COLO829 (cell line): ENCODE data around the gene SLAMF7.
"Not testable (repeated sequence)": the region's sequence is repeated elsewhere in the genome, so short reads cannot be mapped to it uniquely, and the experiment has no call there.

ENCODE experiments used
- DNase-seq: peaks from one replicate; pipeline ENCODE4 v3.0.0; 2012; ENCODE audit warnings: low spot score

The SLAMF7 gene, protein sequence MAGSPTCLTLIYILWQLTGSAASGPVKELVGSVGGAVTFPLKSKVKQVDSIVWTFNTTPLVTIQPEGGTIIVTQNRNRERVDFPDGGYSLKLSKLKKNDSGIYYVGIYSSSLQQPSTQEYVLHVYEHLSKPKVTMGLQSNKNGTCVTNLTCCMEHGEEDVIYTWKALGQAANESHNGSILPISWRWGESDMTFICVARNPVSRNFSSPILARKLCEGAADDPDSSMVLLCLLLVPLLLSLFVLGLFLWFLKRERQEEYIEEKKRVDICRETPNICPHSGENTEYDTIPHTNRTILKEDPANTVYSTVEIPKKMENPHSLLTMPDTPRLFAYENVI

DNA sequence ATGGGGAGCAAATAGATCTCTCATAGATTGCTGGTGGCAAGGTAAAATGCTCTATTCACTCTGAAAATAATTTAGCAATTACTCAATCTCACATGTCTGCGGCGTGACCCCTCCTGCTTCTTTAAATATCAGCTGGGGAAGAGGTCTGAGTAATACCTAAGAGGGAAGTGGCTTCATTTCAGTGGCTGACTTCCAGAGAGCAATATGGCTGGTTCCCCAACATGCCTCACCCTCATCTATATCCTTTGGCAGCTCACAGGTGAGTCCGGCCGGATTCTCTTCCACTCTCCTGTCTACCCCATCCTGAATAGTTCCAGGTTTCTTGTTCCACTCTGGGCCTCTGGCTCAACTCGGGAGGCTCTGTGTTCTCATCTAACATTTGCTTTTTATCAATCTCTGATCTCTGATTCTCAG lies at the start of gene SLAMF7:
Gene SLAMF7, plus strand, starts transcription at position 150 of the 414 bp plus-strand sequence. Its CDS starts 55 bp downstream, at position 205.
- no peak for DNase-seq

DNA sequence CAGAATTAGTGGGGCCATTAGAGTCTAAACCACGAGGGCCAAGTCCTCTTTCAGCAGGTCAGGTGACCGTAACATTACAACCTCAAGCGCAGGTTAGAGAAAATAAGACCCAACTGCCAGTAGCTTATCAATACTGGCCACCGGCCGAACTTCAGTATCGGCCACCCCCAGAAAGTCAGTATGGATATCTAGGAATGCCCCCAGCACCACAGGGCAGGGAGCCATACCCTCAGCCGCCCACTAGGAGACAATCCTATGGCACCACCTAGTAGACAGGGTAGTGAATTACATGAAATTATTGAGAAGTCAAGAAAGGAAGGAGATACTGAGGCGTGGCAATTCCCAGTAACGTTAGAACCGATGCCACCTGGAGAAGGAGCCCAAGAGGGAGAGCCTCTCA lies 46.7 kb upstream of the SLAMF7 start:
- DNase-seq: not testable (repeated sequence)

DNA sequence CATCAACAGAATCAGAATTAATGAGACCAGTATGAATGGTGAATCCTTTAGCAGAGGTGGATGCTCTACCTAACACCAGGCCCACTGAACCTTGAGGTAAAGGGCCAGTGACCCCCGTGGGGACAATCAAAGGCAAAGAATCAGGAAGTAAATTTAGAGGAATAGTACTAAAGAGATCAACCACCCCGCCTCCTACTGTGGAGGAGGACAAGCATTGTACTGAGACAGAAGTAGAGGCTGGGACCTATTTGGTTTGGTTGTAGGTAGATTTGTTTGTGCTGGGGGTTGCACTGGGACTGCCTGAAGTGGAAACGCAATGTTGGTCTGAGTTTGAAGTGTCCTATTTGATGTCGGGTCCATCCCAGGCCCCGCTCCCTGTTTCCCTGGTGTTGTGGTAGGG lies 36.9 kb upstream of the SLAMF7 start:
- no peak for DNase-seq

DNA sequence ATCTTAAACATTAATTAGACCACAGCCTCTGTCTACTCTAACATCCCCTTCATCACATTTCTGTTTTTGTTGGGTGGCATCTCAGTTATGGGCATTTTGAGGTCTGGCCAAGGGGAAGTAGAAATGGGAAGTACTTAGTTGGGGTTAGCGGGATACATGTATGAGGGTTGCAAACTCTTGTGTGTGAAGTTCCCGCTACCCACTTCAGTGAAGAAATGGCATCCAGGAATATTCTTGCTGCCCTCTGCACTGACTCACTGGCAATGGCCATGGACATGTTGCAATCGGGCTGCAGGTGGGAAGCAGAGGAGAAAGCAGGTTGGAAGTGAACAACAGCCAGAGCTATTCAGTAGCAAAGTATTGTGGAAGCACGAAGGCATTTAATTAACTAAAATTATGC lies 34.8 kb upstream of the SLAMF7 start:
- DNase-seq: no peak

DNA sequence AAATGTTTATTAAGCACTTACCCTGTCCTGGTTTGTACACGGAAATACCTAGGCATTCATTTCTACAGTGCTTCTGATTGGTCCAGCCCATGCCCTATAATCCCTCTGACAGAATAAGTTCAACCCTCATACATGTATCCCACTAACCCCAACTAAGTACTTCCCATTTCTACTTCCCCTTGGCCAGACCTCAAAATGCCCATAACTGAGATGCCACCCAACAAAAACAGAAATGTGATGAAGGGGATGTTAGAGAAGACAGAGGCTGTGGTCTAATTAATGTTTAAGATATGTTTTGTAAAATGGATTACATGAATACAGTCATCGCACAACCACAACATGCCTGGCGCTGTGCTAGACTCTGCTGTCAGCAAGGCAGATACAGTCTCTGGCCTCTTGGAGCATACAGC lies 33.8 kb upstream of the SLAMF7 start:
- DNase-seq: not testable (repeated sequence)

DNA sequence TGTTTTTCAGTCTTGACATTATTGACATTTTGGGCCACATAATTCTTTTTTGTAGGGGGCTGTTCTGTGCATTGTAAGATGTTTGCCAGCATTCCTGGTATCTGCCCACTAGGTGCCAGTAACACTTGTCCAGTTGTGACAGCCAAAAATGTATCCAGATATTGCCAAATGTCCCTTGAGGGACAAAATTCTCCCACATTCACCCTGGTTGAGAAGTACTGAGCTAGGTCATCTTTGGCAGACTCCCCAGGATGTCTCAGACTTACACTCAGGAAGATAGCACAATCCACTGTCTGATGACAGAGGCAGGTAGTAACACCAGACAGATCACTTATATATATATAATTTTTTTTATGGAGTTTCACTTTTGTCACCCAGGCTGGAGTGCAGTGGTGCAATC lies 33.3 kb upstream of the SLAMF7 start:
- no peak for DNase-seq

DNA sequence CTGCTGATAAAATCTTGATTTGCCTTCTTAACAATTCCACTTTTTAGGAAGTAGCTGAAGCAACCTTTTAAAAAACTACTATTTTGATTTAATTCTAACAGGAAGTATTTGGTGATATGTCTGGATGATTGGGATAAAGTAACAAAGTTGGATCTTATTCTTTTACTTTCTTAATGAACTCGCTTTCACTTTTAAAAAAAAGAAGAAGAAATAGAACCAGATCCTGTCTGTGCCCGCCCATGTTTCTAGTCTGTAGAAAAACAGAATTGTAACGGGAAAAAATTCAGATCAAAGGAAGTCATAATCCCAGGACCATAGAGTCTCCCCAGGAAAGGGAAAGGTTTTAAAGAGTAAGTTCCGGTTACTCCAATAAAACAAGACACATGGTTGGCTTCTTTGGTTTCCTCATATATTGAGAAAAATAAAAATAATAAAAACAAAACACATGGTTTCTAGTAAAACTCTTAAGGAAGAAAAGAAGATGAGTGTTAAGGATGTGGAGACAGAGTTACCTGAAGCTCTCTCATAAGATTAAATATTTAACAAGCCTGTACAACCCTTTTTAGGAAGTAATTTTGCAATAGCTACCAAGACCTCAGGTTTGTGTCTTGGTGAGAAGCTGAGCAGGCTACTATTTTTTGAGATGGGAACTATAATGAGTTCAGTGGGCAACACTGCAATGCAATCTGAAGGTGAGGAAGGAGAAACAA lies 32.4 kb upstream of the SLAMF7 start:
- no peak for DNase-seq

DNA sequence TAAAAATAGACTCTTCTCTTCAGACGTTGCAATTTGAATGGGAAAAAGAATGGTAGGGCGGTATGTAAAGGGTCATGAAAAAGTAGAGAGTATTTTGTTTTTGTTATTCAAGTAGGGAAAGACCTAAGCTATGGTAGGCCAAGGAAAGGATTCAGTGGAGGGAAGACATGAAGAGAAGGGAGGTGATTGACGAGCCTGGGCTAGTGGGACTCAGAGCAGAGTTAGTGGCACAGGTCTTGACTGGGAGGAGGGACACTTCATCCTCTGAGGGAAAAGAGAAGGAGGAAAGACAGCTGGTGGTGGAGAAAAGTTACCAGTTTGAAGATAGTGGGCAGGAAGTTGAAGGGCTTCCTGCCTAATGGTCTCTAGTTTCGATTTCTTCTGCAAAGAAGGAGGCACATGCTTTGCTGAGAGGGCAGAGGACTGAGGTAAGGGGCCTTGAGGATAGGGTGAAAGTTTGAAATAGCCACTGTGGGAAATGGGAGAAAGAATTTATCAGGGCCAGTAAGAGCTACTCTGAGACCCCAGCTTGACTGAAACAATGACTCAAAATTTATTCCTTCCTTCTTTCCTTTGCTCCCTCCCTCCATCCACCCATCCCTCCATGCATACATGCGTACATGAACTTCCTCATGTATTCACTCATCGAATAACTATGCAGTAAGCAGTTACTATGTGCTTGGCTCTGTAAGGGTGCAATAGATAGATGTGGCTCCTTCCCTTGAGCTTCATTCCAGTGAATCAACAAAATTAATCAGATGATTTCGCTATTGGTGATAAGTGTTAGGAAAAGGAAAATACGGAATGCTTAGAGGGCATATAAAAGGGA lies 31.6 kb upstream of the SLAMF7 start:
- no peak for DNase-seq

DNA sequence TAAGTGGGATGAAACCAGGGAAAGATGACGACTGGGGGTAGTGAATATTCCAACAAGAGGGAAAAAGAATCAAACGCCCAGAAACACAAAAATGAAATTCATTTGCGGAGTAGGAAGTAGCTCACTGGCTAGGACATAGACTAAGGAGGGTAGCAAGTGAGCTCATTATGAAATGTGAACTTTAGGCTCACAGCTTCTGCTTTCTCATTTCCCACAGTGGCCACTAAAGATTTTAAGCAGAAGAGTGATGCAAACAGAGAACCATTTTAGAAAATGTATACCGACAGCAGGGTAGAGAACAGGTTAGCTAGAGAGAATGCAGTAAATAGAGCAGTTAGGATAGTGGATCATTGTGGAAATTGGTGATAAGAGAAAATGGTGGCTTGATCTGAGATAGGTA lies 30.9 kb upstream of the SLAMF7 start:
- no peak for DNase-seq

DNA sequence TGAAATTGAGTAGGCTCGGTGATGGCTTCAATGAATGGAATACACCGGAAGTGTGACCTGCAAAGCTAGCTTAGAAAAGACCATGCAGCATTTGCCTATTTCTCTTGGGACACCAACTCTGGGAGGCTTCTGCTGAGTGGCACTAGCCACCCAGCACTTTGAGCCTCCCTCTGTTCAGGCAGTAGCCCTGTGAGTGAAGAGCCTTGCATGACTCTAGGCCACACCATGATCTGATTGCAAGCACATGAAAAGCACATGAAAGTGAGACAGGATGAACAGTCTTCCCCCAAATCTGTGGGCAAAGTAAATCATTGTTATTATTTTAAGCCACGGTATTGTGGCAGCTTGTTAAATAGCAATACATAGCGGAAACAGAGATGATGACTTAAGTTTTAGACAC lies 30.2 kb upstream of the SLAMF7 start:
- no peak for DNase-seq

DNA sequence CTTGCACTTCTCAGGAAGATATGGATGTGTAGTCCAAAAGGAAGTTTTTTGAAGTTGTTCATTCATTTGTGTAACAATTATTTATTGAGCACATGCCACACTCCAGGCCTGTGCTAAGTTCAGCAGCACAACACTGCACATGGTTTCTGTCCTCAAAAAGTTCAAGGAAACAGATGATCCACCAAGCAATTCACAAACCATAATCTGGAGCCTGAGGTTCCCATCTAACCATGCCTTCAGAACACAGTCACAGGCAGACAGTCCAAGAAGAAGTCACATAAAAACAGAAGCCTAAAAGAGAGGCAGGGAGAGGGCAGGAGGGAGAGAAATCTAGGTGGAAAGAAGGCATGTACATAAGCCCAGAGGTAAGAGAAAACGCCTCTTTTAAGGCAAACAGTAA lies 29.3 kb upstream of the SLAMF7 start:
- DNase-seq: no peak

DNA sequence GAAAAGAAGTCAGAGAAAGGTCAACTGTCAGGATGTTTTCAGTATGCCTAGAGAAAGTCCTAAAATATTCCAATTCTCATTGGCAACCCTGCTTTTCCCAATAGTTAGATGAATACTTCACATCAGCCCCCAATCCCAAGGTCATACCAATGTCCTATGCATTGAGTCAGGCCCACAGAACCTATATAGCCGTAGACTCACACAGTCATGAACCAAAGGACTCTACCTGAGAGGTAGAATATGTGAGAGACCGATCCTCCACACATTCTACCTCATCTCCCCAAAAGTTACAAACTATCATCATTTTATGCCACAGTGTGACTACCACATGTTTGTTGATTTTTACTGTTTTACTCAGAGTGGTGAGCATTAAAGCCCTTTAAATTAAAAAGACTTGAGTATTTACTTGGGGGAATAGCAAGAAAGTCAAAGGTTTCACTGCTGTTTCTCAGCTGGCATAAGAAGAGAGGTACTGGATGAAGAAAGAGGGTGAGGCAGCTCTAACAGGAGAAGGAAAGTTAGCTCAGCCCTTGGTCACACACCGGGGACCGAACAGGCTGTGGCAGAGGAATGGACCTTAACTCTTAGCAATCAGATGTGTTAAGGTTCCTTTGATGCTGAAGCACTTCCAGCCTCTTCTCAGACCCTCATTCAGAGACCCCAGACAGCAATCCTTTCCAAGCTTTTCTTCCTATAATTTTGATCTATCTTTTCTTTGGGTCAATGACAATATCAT lies 28.4 kb upstream of the SLAMF7 start:
- DNase-seq: no peak

DNA sequence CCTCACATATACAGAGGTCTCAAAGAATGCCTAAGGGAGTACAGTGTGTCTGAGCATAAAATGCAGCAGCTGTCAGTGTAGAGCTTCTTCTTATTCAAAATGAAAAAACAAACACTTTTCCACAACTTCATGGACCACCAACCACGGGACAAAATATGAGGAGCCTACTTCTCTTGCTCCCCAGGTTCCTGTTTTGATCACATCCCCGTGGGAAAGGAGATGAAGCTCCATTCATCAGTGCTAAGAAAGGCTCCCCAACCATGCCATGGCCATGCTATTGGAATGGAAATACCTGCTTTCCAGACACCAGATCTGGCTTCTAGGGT lies 27.8 kb upstream of the SLAMF7 start:
- DNase-seq: no peak

DNA sequence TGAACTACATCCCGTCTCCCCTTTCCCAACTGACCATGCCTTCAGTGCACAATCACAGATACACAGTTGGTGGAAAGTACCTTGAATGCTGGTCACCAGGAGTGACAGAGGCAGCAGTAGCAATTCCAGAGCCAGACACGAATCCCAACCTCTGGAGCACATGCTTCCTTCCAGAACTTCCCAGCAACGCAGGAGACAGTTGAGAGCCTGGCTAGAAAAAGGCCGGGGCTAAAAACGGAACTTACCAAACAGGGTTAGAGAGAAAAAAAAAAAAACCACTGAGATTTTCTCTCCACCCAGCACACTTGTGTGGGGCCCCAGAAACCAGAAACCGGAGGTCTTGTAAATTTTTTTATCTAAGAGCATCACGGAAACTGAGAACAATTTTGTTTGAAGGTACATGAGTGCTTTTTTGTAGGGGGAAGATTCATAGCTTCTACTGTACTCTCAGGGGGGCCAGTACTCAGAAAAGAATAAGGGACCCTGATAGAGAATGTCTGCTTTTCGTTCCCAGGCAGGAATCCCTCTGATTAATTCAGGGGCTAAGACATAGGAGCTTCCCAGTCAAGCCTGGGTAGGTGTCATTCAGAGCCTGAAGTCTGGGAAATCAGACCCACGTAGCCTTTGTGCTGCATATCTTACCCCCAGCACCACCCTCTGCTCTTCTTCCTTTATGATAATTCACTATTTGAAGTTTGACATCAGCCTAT lies 27.3 kb upstream of the SLAMF7 start, which contains the start of gene CD48:
Gene CD48, minus strand, starts transcription at position 221 of the 710 bp plus-strand sequence. Its CDS starts 59 bp downstream, at position 162.
- no peak for DNase-seq

DNA sequence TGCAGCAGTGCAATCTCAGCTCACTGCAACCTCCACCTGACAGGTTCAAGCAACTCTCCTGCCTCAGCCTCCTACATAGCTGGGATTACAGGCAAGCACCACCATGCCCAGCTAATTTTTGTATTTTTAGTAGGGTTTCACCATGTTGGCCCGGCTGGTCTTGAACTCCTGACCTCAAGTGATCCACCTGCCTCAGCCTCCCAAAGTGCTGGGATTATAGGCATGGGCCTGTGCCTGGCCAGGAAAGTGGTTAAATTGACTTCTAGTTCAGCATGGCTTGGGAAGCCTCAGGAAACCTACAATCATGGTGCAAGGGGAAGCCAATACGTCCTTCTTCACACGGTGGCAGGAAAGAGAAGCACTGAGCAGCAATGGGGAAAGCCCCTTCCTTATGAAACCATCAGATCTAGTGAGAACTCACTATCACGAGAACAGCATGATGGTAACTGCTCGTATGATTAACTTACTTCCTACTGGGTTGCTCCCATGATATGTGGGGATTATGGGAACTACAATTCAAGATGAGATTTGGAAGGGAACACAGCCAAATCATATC lies 26.4 kb upstream of the SLAMF7 start:
- not testable (repeated sequence) for DNase-seq

DNA sequence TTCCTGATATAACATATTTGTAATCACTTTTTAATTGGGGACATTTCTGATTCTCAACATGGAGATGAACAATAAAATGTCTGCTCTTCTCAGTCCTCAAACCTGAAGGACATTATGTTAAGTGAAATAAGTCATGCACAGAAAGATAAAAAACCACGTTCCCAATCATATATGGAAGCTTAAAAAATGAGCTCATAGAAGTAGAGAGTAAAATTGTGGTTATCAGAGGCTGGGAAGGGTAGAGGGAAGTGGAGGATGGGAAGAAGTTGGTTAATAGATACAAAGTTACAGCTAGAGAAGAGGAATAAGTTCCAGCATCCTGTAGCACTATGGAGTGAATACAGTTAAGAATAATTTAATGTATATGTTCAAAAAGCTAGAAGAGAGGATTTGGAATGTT lies 25.9 kb upstream of the SLAMF7 start:
- DNase-seq: no peak

DNA sequence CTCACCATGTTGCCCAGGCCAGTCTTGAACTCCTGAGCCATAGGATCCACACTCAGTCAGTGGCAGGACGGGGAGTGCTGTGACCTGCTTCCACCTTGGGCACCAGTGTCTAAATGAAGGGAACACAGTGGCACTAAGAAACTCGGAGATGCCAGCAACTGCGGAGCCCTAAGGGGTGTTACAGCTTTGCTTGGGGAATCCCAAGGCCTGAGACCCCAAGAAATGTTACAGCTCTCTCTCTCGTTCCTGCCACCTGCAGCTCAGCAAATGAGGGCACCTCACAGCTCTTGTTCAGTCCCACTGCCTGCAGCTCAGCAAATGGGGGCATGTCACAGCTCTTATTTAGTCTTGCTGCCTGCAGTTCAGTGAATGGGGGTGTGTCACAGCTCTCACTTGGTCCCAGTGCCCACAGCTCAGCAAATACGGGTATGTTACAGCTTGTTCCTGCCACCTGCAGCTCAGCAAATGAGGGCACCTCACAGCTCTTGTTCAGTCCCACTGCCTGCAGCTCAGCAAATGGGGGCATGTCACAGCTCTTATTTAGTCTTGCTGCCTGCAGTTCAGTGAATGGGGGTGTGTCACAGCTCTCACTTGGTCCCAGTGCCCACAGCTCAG lies 24.9 kb upstream of the SLAMF7 start:
- not testable (repeated sequence) for DNase-seq

DNA sequence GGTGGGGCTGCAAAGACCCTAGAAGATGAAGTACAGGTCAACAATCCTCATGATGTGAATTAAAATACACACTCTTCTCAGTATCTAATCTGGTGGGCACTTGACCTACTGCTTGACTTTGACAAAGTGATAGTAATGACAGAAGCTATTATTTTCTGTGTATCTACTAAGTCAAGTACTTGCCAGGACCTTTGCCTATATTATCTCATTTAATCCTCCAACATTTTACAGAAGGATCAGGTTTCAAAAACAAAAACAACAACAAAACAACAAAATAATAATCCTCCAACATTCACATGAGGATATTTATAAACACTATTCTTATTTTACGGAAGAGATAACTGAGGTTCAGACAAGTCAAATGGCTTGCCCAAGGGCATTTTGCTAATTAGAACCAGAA lies 23.0 kb upstream of the SLAMF7 start:
- DNase-seq: no peak

DNA sequence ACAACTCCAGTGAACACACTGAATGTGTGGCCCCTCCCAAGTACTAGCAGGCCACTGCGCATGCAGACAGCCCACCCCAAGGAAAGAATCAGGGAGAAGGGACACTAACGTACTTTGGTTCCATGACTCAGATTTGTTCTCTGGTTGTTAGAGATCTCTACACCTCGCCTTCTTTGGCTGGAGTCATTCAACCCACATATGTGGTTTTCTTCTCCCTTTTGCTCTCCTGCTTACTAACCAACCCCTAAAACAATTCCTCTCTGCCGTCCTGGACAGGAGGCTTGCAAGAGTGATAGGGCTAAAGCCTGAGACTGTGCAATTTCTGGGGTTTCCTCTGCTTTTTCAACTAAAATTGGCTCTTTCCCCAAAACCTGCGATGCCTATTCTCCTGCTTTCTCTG lies 21.7 kb upstream of the SLAMF7 start:
- DNase-seq: no peak

DNA sequence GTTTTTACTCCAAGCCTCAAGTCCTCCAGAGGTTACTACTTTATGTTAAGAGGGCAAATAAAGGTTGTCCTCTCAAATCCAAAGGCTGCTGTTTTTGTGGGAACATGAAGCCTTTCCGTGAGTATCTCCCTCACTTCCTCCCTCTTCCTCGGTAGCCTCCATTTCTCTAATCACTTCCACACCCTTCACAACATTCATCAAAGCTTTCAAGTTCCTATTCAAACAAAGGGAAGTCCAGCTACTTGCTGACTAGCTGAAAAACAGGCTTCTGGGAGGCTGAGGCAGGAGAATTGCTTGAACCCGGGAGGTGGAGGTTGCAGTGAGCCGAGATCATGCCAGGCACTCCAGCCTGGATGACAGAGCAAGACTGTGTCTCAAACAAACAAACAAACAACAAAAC lies 20.8 kb upstream of the SLAMF7 start:
- DNase-seq: no peak
